ENCODE measurements around the gene LRIG2. TPM values are rescaled to one million over a fixed set of nuclear protein-coding genes. Genes with fewer than 3 reads are reported as not detected.
A peak's percentile ranks its signal among the peaks of the same experiment; 100 is the strongest.

The LRIG2 gene
- total and polyA plus RNA-seq, 9 of the 15 experiments (the other 6 are each of a cell fraction or from before 2014, with no cell fraction given), result 1.8 to 28.1 (median 11.5) TPM

GRCh38 chr1:113072757-113073478, at the start of gene LRIG2 (continued):
- peak; percentile 52 for TF ChIP-seq SMC3 (conservative IDR thresholded peaks at IDR 0.05; ENCODE audit: insufficient read depth, low read depth, low read length)
- TF ChIP-seq ERF (CRISPR knock-in tag; IDR thresholded peaks at IDR 0.05), result peak; percentile 74; the same call in 1 of the 2 replicates
- TF ChIP-seq NR2C2 (CRISPR knock-in tag; IDR thresholded peaks at IDR 0.05), result peak; percentile 19; the same call in 1 of the 2 replicates
- TF ChIP-seq NR2C2 (tag; IDR thresholded peaks at IDR 0.05), result peak; percentile 77
- TF ChIP-seq E2F1 (CRISPR knock-in tag; IDR thresholded peaks at IDR 0.05), result peak; percentile 58
- TF ChIP-seq RB1 (IDR thresholded peaks at IDR 0.05; ENCODE audit: low read depth), result peak; percentile 17; the same call in 1 of the 2 replicates
- TF ChIP-seq ZBTB17 (CRISPR knock-in tag; IDR thresholded peaks at IDR 0.05), result peak; percentile 62; the same call in 1 of the 2 replicates
- 0 out of 4 replicates have a peak, but pooled peaks of 1 of the 2 experiments have one; percentile 7 for TF ChIP-seq TBL1XR1 (IDR thresholded peaks at IDR 0.05; ENCODE audit: low read length in 2 of 2)
- no peak for TF ChIP-seq NUFIP1 (IDR thresholded peaks at IDR 0.05; ENCODE audit: partially characterized antibody)
- TF ChIP-seq PBX2 (CRISPR knock-in tag; IDR thresholded peaks at IDR 0.05; ENCODE audit: low read depth), result peak; percentile 41; the same call in 1 of the 2 replicates
- TF ChIP-seq PBX2 (tag; conservative IDR thresholded peaks at IDR 0.05; ENCODE audit: low read depth), result peak; percentile 50; the same call in 1 of the 2 replicates
- TF ChIP-seq RFX7 (CRISPR knock-in tag; IDR thresholded peaks at IDR 0.05), result peak; percentile 82; the same call in 1 of the 2 replicates
- TF ChIP-seq REST (IDR thresholded peaks at IDR 0.05; ENCODE audit: borderline replicate concordance), result peak; percentile 82
- TF ChIP-seq REST (CRISPR knock-in tag; IDR thresholded peaks at IDR 0.05; ENCODE audit: low read depth), result peak; percentile 14
- peak; percentile 84 for TF ChIP-seq NBN (IDR thresholded peaks at IDR 0.05; ENCODE audit: low read depth)
- peak; percentile 44 for TF ChIP-seq SP2 (IDR thresholded peaks at IDR 0.05; ENCODE audit: extremely low read depth, low read depth, low read length, poor library complexity, severe bottlenecking)
